Measurements from ENCODE around the gene ULK3.
A peak's percentile ranks its signal among the peaks of the same experiment; 100 is the strongest.

The ULK3 gene

GRCh38 chr15:74822233-74822632, 20.7 kb downstream of the ULK3 start:
- DNase-seq (ENCODE audit: low read depth): no peak

- DNase-seq (ENCODE audit: low read depth): no peak
Observed at GRCh38 chr15:74821790-74822158, 21.2 kb downstream of the ULK3 start.

- DNase-seq (ENCODE audit: low read depth): no peak
Observed at GRCh38 chr15:74821091-74821789, 21.7 kb downstream of the ULK3 start.

- no peak for DNase-seq (ENCODE audit: low read depth)
Observed at GRCh38 chr15:74820056-74820455, 22.9 kb downstream of the ULK3 start.

GRCh38 chr15:74817370-74817737, 25.6 kb downstream of the ULK3 start:
- no peak for DNase-seq (ENCODE audit: low read depth)

GRCh38 chr15:74816624-74817369, 26.2 kb downstream of the ULK3 start:
- no peak for DNase-seq (ENCODE audit: low read depth)

GRCh38 chr15:74815961-74816360, 27.0 kb downstream of the ULK3 start:
- DNase-seq (ENCODE audit: low read depth): no peak

GRCh38 chr15:74815121-74815934, 27.6 kb downstream of the ULK3 start:
- no peak for DNase-seq (ENCODE audit: low read depth)

GRCh38 chr15:74812533-74812932, 30.4 kb downstream of the ULK3 start, which contains the start of gene LMAN1L:
TSS of gene LMAN1L (plus strand) at chr15:74812835. CDS start at chr15:74812855, 20 bp downstream.
- no peak for DNase-seq (ENCODE audit: low read depth)

- DNase-seq (ENCODE audit: low read depth): no peak
Observed at GRCh38 chr15:74809956-74810355, 33.0 kb downstream of the ULK3 start.

GRCh38 chr15:74809242-74809641, 33.7 kb downstream of the ULK3 start:
- DNase-seq (ENCODE audit: low read depth): no peak

GRCh38 chr15:74808840-74809229, 34.1 kb downstream of the ULK3 start:
- no peak for DNase-seq (ENCODE audit: low read depth)

GRCh38 chr15:74808078-74808839, 34.7 kb downstream of the ULK3 start:
- no peak for DNase-seq (ENCODE audit: low read depth)

- no peak for DNase-seq (ENCODE audit: low read depth)
Observed at GRCh38 chr15:74807282-74807681, 35.7 kb downstream of the ULK3 start.

- no peak for DNase-seq (ENCODE audit: low read depth)
Observed at GRCh38 chr15:74804935-74805334, 38.0 kb downstream of the ULK3 start.

- DNase-seq (ENCODE audit: low read depth): no peak
Observed at GRCh38 chr15:74802862-74803447, 40.0 kb downstream of the ULK3 start.

GRCh38 chr15:74802290-74802689, 40.7 kb downstream of the ULK3 start:
- DNase-seq (ENCODE audit: low read depth): no peak

GRCh38 chr15:74801311-74801997, 41.5 kb downstream of the ULK3 start:
- no peak for DNase-seq (ENCODE audit: low read depth)

GRCh38 chr15:74800559-74801094, 42.3 kb downstream of the ULK3 start:
- no peak for DNase-seq (ENCODE audit: low read depth)

GRCh38 chr15:74799856-74800558, 42.9 kb downstream of the ULK3 start:
- peak; percentile 75 for DNase-seq (ENCODE audit: low read depth)
